Psoas muscle (tissue), 8 donors: ENCODE data around the gene GRM5. TPM values are rescaled to one million over a fixed set of nuclear protein-coding genes. Genes with fewer than 3 reads are reported as not detected.

Experiments
- ATAC-seq, 4 donors: fragments of 200-7000 bp; cut with Tn5 transposase; one replicate each; pipeline ENCODE4 v1.9.1; 2020; ENCODE audit warnings: moderate library complexity in 3 of 4, mild to moderate bottlenecking in 2 of 4
- DNase-seq, 2 donors: peaks; one replicate each; pipeline ENCODE4 v3.0.0-alpha.2; 2020
- H3K27ac ChIP-seq: fragments of 200-600 bp; one replicate; pipeline ENCODE4 v1.8.0; 2022
- H3K27me3 ChIP-seq, 3 donors: fragments of 200-600 bp in 1 of 3; one replicate each; pipeline versions ENCODE4 v1.6.1 to v1.8.0; 2013 to 2022; ENCODE audit warnings: low read length in 2 of 3, mild to moderate bottlenecking in 2 of 3, moderate library complexity in 1 of 3; ENCODE audit not compliant: insufficient read depth in 3 of 3
- H3K36me3 ChIP-seq, 2 donors: fragments of 200-600 bp in 1 of 2; one replicate each; pipeline versions ENCODE4 v1.6.1 to v1.8.0; 2013 to 2022; ENCODE audit warnings: low read depth in 1 of 2, mild to moderate bottlenecking in 1 of 2, moderate library complexity in 1 of 2; ENCODE audit not compliant: insufficient read depth in 1 of 2
- H3K4me1 ChIP-seq: fragments of 200-600 bp; one replicate; pipeline ENCODE4 v1.8.0; 2022
- H3K4me3 ChIP-seq: fragments of 200-600 bp; one replicate; pipeline ENCODE4 v1.8.0; 2022; ENCODE audit warnings: mild to moderate bottlenecking
- H3K9me3 ChIP-seq: fragments of 200-600 bp; one replicate; pipeline ENCODE4 v1.8.0; 2022
- WGBS, 3 donors: extraction: QIAGEN DNeasy Blood & Tissue Kit; methylation state at CpG; one replicate each; pipeline versions ENCODE4 v1.1.6 to v1.1.7; 2013; 5-methylcytosine and 5-hydroxymethylcytosine counted together
- intact Hi-C, 2 donors: fragments of 100-400 bp; cut with DNase I; formaldehyde crosslinking; loops; one replicate each; pipeline versions ENCODE4 v1.11.0 to v1.14.2; 2022
- polyA plus RNA-seq, 3 donors: library from polyadenylated mRNA; stranded (reverse); fragments of 200-250 nt; gene quantifications; one replicate each; pipeline ENCODE4 v1.2.3, GENCODE V29; 2013
- total RNA-seq, 4 donors: library from RNA; stranded (reverse); fragmentation: NEBNext Ultra II Directional in 2 of 4; extraction: Animal tissue kit (Norgen Biotek cat#: 25700) in 2 of 4; gene quantifications; one replicate each; pipeline versions ENCODE4 v1.2.1 to v1.2.4, GENCODE V29; 2021 to 2023
- TF ChIP-seq, protein P1 (sequence below): fragments of 200-600 bp; IDR thresholded peaks from one replicate; pipeline ENCODE4 v1.8.0; 2022; ENCODE audit warnings: antibody characterized with exemption
- donor health status: healthy with polysubstance abuse.
- donor health status: DM: no; HTN: no; CAD: no; lungs with moderate emphysema.
- donor health status: Bipolar disorder and iron deficiency.
- donor health status: healthy.
- donor health status: DM: yes; HTN: yes; CAD: no.
- donor health status: DM: no; HTN: no; CAD: no.
- donor health status: DM: no; HTN: no; CAD: no.
- donor health status: DM: yes; HTN: yes; CAD: no.

GRM5 gene
- total and polyA plus RNA-seq, 7 donors = under 0.01 TPM; not detected in 6

DNA sequence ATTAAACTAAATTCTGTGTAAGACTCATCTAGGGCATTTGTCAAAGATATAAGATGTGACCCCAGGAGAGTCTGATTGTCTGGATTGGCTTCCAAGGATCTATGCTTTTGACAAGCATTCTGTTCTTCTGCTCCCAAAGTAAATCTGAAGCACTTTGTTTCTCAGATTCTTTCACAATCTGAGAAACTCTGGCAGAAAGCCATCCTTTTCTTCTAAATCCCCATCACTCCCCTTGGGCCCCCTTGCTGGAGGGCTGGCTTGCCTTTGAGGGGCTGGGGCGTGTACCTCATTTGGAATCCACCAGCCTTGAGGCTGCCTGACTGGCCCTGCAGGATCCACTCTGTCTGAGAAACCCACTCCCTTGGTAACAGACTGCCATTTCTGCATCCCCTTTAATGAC lies 554.8 kb downstream of the GRM5 start:
- Histone ChIP-seq H3K4me1 (no peaks in the 10 kb centered on the region), H3K27ac (no peak overlapping the region), H3K27me3 (peaks cover 5 to 38% (median 11%) of the 10 kb centered on the region in 3 donors), H3K36me3 (no peaks in the 10 kb centered on the region), H3K9me3 (no peaks in the 10 kb centered on the region), H3K4me3 (no peak overlapping the region)
- ATAC-seq (no peak), DNase-seq (no peak)
- TF ChIP-seq, protein P1, sequence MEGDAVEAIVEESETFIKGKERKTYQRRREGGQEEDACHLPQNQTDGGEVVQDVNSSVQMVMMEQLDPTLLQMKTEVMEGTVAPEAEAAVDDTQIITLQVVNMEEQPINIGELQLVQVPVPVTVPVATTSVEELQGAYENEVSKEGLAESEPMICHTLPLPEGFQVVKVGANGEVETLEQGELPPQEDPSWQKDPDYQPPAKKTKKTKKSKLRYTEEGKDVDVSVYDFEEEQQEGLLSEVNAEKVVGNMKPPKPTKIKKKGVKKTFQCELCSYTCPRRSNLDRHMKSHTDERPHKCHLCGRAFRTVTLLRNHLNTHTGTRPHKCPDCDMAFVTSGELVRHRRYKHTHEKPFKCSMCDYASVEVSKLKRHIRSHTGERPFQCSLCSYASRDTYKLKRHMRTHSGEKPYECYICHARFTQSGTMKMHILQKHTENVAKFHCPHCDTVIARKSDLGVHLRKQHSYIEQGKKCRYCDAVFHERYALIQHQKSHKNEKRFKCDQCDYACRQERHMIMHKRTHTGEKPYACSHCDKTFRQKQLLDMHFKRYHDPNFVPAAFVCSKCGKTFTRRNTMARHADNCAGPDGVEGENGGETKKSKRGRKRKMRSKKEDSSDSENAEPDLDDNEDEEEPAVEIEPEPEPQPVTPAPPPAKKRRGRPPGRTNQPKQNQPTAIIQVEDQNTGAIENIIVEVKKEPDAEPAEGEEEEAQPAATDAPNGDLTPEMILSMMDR = no peak
- WGBS, 3 donors = 69 to 75% (median 72%) methylated on average over 1 of the region's 1 CpG
- intact Hi-C loops = no loop called here

DNA sequence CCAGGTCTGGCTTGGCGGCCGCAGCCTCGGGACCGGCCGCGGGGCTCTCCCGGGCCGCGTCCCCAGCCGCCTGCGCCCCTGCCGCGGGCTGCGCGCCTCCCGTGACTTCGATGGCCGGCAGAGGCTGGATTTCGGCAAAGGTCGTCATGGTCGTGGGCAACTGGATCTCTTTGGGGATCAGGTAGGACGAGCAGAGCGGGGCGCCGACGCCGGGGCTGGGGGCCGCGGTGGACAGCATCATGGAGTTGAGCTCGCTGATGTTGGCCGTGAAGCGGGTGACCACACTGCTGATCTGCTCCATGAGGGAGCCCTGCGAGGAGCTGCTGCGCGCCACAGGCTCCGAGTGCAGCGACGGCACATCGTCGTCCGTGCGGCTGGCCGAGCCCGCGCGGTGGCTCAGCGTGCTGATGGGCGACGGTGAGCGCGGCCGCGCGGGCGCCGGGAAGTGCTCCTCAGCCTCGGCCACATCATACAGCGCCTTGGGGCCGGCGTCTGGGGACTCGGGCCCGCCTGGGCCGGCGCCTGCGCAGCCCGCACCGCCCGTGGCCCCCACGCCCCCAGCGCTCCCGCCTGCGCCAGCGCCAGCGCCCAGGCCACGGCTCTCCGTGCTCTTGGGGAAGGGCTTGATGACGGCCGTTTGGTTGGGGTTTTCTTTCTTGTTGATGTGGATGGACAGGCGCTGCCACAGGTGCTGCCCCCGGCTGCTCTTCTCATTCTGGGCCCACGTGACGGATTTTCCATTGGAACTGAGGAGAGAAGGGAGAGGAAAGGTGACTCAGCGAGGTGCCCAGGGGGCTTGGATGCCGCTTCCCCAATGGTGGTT lies 556.8 kb downstream of the GRM5 start:
- intact Hi-C loops = no loop called here
- Histone ChIP-seq H3K27me3 (peaks cover 0 to 33% (median 11%) of the 10 kb centered on the region in 3 donors), H3K9me3 (no peaks in the 10 kb centered on the region), H3K36me3 (no peaks in the 10 kb centered on the region), H3K27ac (no peak overlapping the region), H3K4me3 (peak overlapping the region; percentile 55), H3K4me1 (no peaks in the 10 kb centered on the region)
- TF ChIP-seq, protein P1 = no peak
- ATAC-seq = peak in 2 of 4 donors; percentile 17 to 27
- DNase-seq = peak; percentile 16 to 49
- 6 to 11% (median 9%) methylated on average over 59 to 84 of the region's 84 CpGs for WGBS, 3 donors

DNA sequence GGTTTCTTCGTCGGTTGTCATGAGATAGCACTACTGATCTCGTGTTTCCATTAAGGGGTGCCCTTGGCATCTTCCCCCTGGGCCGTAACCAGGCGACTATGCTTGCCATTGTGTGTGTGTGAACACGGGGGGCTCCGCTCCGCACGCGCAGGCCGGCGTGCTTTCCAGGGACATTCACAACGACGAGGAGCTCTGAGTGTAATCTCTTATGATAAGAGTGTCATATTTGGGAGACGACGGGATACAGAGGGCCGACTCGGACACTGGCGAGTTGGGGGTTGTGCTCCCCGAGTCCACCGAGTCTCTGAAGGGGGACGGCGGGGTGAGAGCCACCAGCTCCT lies 557.4 kb downstream of the GRM5 start:
- intact Hi-C loops = no loop called here
- 31 to 45% (median 39%) methylated on average over 23 of the region's 23 CpGs for WGBS, 3 donors
- TF ChIP-seq, protein P1 = no peak
- Histone ChIP-seq H3K9me3 (no peaks in the 10 kb centered on the region), H3K27me3 (peaks cover 0 to 33% (median 11%) of the 10 kb centered on the region in 3 donors), H3K4me1 (no peaks in the 10 kb centered on the region), H3K27ac (no peak overlapping the region), H3K4me3 (peak overlapping the region; percentile 55), H3K36me3 (no peaks in the 10 kb centered on the region)
- DNase-seq = peak in 1 of 2 donors; percentile 10
- ATAC-seq = no peak

DNA sequence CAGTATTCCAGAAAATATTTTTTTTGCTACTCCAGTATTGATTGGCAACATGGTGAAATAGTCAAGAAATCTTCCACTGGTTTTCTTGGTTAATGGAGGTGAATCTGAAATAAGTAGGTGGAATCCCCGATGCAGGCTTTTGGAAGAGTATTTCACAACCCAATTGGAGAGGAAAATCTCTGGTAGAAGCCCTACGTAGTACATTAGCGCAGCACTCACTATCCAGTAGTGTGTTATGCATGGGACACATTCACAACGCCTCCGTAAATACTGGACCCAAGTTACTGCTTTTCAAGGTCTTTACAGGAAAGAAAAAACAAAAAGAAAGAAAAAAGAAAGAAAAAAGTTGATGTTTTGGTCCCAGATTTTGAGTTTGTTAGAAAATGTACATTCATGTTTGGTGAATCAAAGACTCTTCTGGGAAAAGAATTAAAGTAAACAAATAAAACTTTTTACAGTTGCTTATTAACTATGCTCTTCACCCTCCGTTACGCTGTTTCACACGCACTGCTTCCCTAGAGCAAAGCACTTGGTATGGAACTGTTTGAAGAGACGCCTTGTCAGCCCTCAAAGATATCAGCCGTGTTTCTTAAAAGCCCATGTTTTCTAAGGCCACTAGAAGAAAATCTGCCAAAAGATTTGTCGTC lies 557.9 kb downstream of the GRM5 start:
- intact Hi-C loops = no loop called here
- 85 to 89% (median 89%) methylated on average over 11 of the region's 11 CpGs for WGBS, 3 donors
- ATAC-seq = no peak
- Histone ChIP-seq H3K9me3 (no peaks in the 10 kb centered on the region), H3K27ac (no peak overlapping the region), H3K27me3 (peaks cover 0 to 33% (median 11%) of the 10 kb centered on the region in 3 donors), H3K4me3 (no peak overlapping the region), H3K36me3 (no peaks in the 10 kb centered on the region), H3K4me1 (no peaks in the 10 kb centered on the region)
- no peak for DNase-seq
- TF ChIP-seq, protein P1 = no peak
